Suprapubic skin (tissue), 4 donors: ENCODE results near the gene RAG2.

ENCODE experiments used
- POLR2A ChIP-seq, 2 donors: fragments of 450-650 bp; IDR thresholded peaks; one replicate each; pipeline ENCODE4 v1.6.1; 2017; ENCODE audit warnings: antibody characterized with exemption in 2 of 2, mild to moderate bottlenecking in 2 of 2, moderate library complexity in 2 of 2
- POLR2AphosphoS5 ChIP-seq, 3 donors: sonication (generic); formaldehyde crosslinking; IDR thresholded peaks; one replicate each; pipeline ENCODE4 v1.6.1; 2017; ENCODE audit warnings: antibody characterized with exemption in 3 of 3
- TF ChIP-seq, protein P1 (sequence below), 2 donors: fragments of 200-600 bp in 1 of 2; fragments of 450-650 bp in 1 of 2; sonication (generic) in 1 of 2; IDR thresholded peaks; one replicate each; pipeline ENCODE4 v1.5.1; 2016 to 2019; ENCODE audit warnings: antibody characterized with exemption in 2 of 2, mild to moderate bottlenecking in 1 of 2, moderate library complexity in 1 of 2

DNA sequence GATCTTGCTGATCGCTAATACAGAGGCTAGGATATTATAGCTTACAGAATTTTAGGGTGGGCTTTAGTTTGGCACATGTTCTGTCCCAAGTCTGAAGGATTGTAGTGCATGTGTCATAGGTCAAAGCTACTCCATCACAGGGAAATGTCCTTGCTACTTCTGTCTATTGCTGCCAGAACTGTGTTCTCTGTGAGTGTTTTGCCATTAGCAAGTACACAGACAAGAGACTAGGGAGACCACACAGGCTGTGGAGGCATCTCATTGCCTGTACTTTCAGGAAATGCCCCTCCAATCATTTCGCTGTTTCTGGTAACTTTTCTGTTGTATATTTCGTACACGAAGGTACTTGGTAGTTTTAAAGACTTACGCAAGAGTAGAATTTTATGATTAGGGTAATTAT is 25.5 kb upstream of the RAG2 start:
- TF ChIP-seq, protein P1, sequence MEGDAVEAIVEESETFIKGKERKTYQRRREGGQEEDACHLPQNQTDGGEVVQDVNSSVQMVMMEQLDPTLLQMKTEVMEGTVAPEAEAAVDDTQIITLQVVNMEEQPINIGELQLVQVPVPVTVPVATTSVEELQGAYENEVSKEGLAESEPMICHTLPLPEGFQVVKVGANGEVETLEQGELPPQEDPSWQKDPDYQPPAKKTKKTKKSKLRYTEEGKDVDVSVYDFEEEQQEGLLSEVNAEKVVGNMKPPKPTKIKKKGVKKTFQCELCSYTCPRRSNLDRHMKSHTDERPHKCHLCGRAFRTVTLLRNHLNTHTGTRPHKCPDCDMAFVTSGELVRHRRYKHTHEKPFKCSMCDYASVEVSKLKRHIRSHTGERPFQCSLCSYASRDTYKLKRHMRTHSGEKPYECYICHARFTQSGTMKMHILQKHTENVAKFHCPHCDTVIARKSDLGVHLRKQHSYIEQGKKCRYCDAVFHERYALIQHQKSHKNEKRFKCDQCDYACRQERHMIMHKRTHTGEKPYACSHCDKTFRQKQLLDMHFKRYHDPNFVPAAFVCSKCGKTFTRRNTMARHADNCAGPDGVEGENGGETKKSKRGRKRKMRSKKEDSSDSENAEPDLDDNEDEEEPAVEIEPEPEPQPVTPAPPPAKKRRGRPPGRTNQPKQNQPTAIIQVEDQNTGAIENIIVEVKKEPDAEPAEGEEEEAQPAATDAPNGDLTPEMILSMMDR (IDR thresholded peaks at IDR 0.05) = no peak
- TF ChIP-seq POLR2AphosphoS5 (IDR thresholded peaks at IDR 0.05) (no peak), POLR2A (IDR thresholded peaks at IDR 0.05) (no peak)
